Keratinocyte (primary cell): Measurements from ENCODE around the gene PCED1A. TPM values are rescaled to one million over a fixed set of nuclear protein-coding genes. Genes with fewer than 3 reads are reported as not detected.

Experiments used
- DNase-seq: peaks from one replicate; pipeline ENCODE4 v3.0.0-alpha.2; 2011; ENCODE audit warnings: low read depth, missing footprints, low spot score
- FAIRE-seq: peaks from 2 replicates; lab custom pipeline; 2011; peaks lifted over from hg19 to GRCh38; lab: Jason Lieb, UNC
- H2AFZ ChIP-seq: 2 replicates; pipeline ENCODE4 v1.6.0; 2012; ENCODE audit warnings: low read length, control low read depth, inconsistent platforms; ENCODE audit not compliant: control insufficient read depth
- H3K27ac ChIP-seq: 2 replicates; pipeline ENCODE4 v1.5.1; 2011; ENCODE audit warnings: low read length; ENCODE audit not compliant: control insufficient read depth, insufficient read depth
- H3K27me3 ChIP-seq: 3 replicates; pipeline ENCODE4 v1.6.0; 2011; ENCODE audit warnings: low read length; ENCODE audit not compliant: control insufficient read depth, insufficient read depth; ENCODE audit errors: extremely low read depth
- H3K36me3 ChIP-seq, 2 experiments: 2 replicates in 1 of 2; 3 replicates in 1 of 2; pipeline ENCODE4 v1.5.1; 2011; ENCODE audit warnings: low read length in 2 of 2, mild to moderate bottlenecking in 1 of 2; ENCODE audit not compliant: control insufficient read depth in 2 of 2, insufficient read depth in 2 of 2; ENCODE audit errors: extremely low read depth in 1 of 2
- H3K4me1 ChIP-seq: 3 replicates; pipeline ENCODE4 v1.5.1; 2011; ENCODE audit warnings: low read length; ENCODE audit not compliant: control insufficient read depth, insufficient read depth; ENCODE audit errors: extremely low read depth
- H3K4me2 ChIP-seq: 3 replicates; pipeline ENCODE4 v1.6.0; 2011; ENCODE audit warnings: low read depth, low read length; ENCODE audit not compliant: control insufficient read depth, insufficient read depth; ENCODE audit errors: extremely low read depth
- H3K4me3 ChIP-seq, 3 experiments: fragments of 200-600 bp in 1 of 3; sonication (generic) in 1 of 3; 2 replicates in 2 of 3; 3 replicates in 1 of 3; pipeline ENCODE4 v1.5.1; 2011 to 2016; ENCODE audit warnings: low read length in 3 of 3, mild to moderate bottlenecking in 3 of 3, control low read depth in 2 of 3, inconsistent platforms in 1 of 3, low read depth in 1 of 3, mixed read lengths in 1 of 3, mixed run types in 1 of 3, moderate library complexity in 1 of 3; ENCODE audit not compliant: control insufficient read depth in 2 of 3, insufficient read depth in 2 of 3; ENCODE audit errors: extremely low read depth in 1 of 3
- H3K79me2 ChIP-seq: 2 replicates; pipeline ENCODE4 v1.6.0; 2012; ENCODE audit warnings: low read length; ENCODE audit not compliant: control insufficient read depth, insufficient read depth
- H3K9ac ChIP-seq: 3 replicates; pipeline ENCODE4 v1.6.0; 2011; ENCODE audit warnings: low read length; ENCODE audit not compliant: control insufficient read depth, insufficient read depth; ENCODE audit errors: extremely low read depth
- H3K9me1 ChIP-seq: 3 replicates; pipeline ENCODE4 v1.6.0; 2011; ENCODE audit warnings: low read length; ENCODE audit not compliant: control insufficient read depth, insufficient read depth; ENCODE audit errors: extremely low read depth
- H3K9me3 ChIP-seq: 2 replicates; pipeline ENCODE4 v1.5.1; 2012; ENCODE audit warnings: low read depth, low read length; ENCODE audit not compliant: control insufficient read depth
- H4K20me1 ChIP-seq: 3 replicates; pipeline ENCODE4 v1.6.0; 2011; ENCODE audit warnings: low read length; ENCODE audit not compliant: control insufficient read depth, insufficient read depth; ENCODE audit errors: extremely low read depth
- CTCF ChIP-seq, 3 experiments: IDR thresholded peaks in 1 of 3; conservative IDR thresholded peaks in 1 of 3; optimal IDR thresholded peaks in 1 of 3; 2 replicates in 2 of 3; 3 replicates in 1 of 3; pipeline versions ENCODE3 to v1.5.1; 2011; ENCODE audit warnings: low read length in 3 of 3, mild to moderate bottlenecking in 3 of 3, moderate library complexity in 2 of 3, control low read depth in 1 of 3, inconsistent platforms in 1 of 3; ENCODE audit not compliant: insufficient read depth in 2 of 3; ENCODE audit errors: extremely low read depth in 1 of 3
- EZH2 ChIP-seq: IDR thresholded peaks from one replicate; pipeline ENCODE4 v1.6.1; 2012; ENCODE audit warnings: inconsistent platforms, mild to moderate bottlenecking, low read length, moderate library complexity
- dilution Hi-C: fragments of 300-500 bp; cut with MboI; formaldehyde crosslinking; loops from one replicate; pipeline ENCODE4 v1.7.0; 2020; ENCODE audit warnings: low sequenced_read_pairs; ENCODE audit not compliant: extremely low pct_ligation_motif_present
- polyA plus RNA-seq, 5 experiments: library from polyadenylated mRNA; depleted of rRNA in 3 of 5; stranded (reverse) in 3 of 5; stranded (forward) in 1 of 5; unstranded in 1 of 5; fragments of >200 nt; gene quantifications; 1 replicate in 1 of 5; 2 replicates in 3 of 5; 3 replicates in 1 of 5; pipeline versions ENCODE4 v1.2.1 to v1.2.3, GENCODE V29; 2011 to 2012; ENCODE audit warnings: missing spikeins in 2 of 5, low read depth in 1 of 5, low replicate concordance in 1 of 5

PCED1A gene
- polyA plus RNA-seq, 1 donor (not counting 4 experiments of a cell fraction or from before 2014, with no cell fraction given) = 5.6 TPM

GRCh38 chr20:2816583-2817340, 23.7 kb downstream of the PCED1A start:
- no peaks in the 10 kb centered on the region for H3K9me1 ChIP-seq
- no peak for TF ChIP-seq EZH2
- TF ChIP-seq CTCF (optimal IDR thresholded peaks at IDR 0.05 in 1 of 3, IDR thresholded peaks at IDR 0.05 in 1 of 3, conservative IDR thresholded peaks at IDR 0.05 in 1 of 3; ENCODE audit: extremely low read depth in 1 of 3, insufficient read depth in 2 of 3, low read length in 3 of 3) = peak in 1 of 3 experiments; percentile 42
- FAIRE-seq (no peak), DNase-seq (no peak)
- no peaks in the 10 kb centered on the region for H4K20me1 ChIP-seq
- no peak overlapping the region for H3K9ac ChIP-seq
- H3K9me3 ChIP-seq = peaks cover 2% of the 10 kb centered on the region
- H2AFZ ChIP-seq = no peak overlapping the region
- no peaks in the 10 kb centered on the region for H3K36me3 ChIP-seq
- no peaks in the 10 kb centered on the region for H3K79me2 ChIP-seq
- H3K4me3 ChIP-seq = no peak overlapping the region
- peaks cover 39% of the 10 kb centered on the region for H3K27me3 ChIP-seq
- peaks cover 9% of the 10 kb centered on the region for H3K4me1 ChIP-seq
- H3K27ac ChIP-seq = no peak overlapping the region
- no peak overlapping the region for H3K4me2 ChIP-seq
- dilution Hi-C loops = no loop called here

- no peak for FAIRE-seq
- Histone ChIP-seq H3K9ac (no peak within 1 kb of the TSS), H3K4me3 (no peak within 1 kb of the TSS), H4K20me1 (no peaks in the 10 kb centered on the region), H3K9me1 (no peaks in the 10 kb centered on the region), H3K36me3 (no peaks in the 10 kb centered on the region), H3K9me3 (peaks cover 2% of the 10 kb centered on the region), H3K4me2 (no peak within 1 kb of the TSS), H3K27ac (no peak within 1 kb of the TSS), H2AFZ (no peak within 1 kb of the TSS), H3K4me1 (peaks cover 9% of the 10 kb centered on the region), H3K27me3 (peaks cover 33% of the 10 kb centered on the region), H3K79me2 (no peaks in the 10 kb centered on the region)
- TF ChIP-seq CTCF (optimal IDR thresholded peaks at IDR 0.05 in 1 of 3, IDR thresholded peaks at IDR 0.05 in 1 of 3, conservative IDR thresholded peaks at IDR 0.05 in 1 of 3; ENCODE audit: extremely low read depth in 1 of 3, insufficient read depth in 2 of 3, low read length in 3 of 3) (no peak), EZH2 (no peak)
- no peak for DNase-seq
- dilution Hi-C loops = no loop called here
Measured at GRCh38 chr20:2816030-2816582, 24.3 kb downstream of the PCED1A start, which contains the start of gene TMEM239. Gene TMEM239, plus strand, starts transcription at chr20:2816364. Its CDS starts 191 bp downstream, at chr20:2816555.
